ENCODE results near the gene SEMA6B.
"Not testable (repeated sequence)": the region's sequence is repeated elsewhere in the genome, so short reads cannot be mapped to it uniquely, and the experiment has no call there.

Gene SEMA6B

DNA sequence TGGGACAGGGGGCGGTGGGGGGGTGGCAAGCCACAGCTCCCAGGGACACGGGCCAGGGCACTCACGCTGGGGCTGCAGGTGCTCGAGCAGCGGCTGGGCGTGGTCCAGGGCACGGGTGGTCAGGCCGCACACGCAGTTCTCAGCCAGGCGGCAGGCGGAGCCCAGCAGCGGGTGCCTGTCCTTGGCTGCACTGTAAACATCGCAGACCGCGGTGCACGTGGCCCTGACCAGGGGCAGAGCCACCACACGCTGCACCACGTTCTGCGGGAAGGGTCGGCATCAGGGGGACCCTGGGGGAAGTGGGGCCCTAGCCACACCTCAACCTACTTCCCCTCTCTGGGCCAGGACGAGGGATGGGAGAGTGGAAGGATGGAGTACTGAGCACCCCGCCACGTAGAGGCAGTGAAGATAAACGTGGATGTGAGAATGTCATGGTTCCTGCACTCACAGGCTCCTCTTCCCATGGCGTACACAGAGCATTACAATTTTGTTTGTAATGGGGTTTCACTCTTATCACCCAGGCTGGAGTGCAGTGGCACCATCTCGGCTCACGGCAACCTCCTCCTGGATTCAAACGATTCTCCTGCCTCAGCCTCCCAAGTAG lies 27.8 kb downstream of the SEMA6B start:
- Histone ChIP-seq H2AFZ (ENCODE audit: low read depth, low read length) (no peak overlapping the region), H2BK15ac (ENCODE audit: low read depth, poor library complexity, severe bottlenecking) (no peak overlapping the region), H3K4me3 (ENCODE audit: insufficient read depth in 1 of 2, low read depth in 1 of 2, low read length in 2 of 2) (peak overlapping the region in 1 of 2 experiments; percentile 20), H3K4me2 (ENCODE audit: low read length, poor library complexity, severe bottlenecking) (no peak overlapping the region), H3K9ac (ENCODE audit: low read length) (no peak overlapping the region), H3K79me1 (replicated peaks; ENCODE audit: low read length, poor library complexity, severe bottlenecking) (no peaks in the 10 kb centered on the region), H4K91ac (ENCODE audit: low read length) (peak overlapping the region; percentile 37), H2BK120ac (ENCODE audit: low read depth, low read length) (no peak overlapping the region), H3K4me1 (ENCODE audit: control insufficient read depth, insufficient read depth, low read depth, low read length) (peaks cover 12% of the 10 kb centered on the region), H3K14ac (ENCODE audit: low read length in 2 of 2) (no peak overlapping the region), H3K4ac (ENCODE audit: low read depth in 1 of 2, low read length in 2 of 2) (no peak overlapping the region), H3K23ac (ENCODE audit: low read length in 2 of 2) (no peak overlapping the region), H2AK5ac (ENCODE audit: low read length, severe bottlenecking) (no peak overlapping the region), H3K9me3 (ENCODE audit: control insufficient read depth, low read length) (no peaks in the 10 kb centered on the region), H2BK5ac (ENCODE audit: low read depth, low read length, poor library complexity, severe bottlenecking) (no peak overlapping the region), H3K18ac (ENCODE audit: low read depth in 1 of 2, low read length in 2 of 2) (no peak overlapping the region), H4K8ac (ENCODE audit: low read length) (peak overlapping the region; percentile 62), H3K27ac (ENCODE audit: low read length, poor library complexity, severe bottlenecking) (no peak overlapping the region), H2BK12ac (ENCODE audit: low read length in 2 of 2) (no peak overlapping the region), H3K27me3 (ENCODE audit: control insufficient read depth in 1 of 2, insufficient read depth in 1 of 2, low read length in 2 of 2) (peaks cover 41 to 64% of the 10 kb centered on the region in 2 experiments), H3K36me3 (ENCODE audit: control insufficient read depth in 1 of 2, insufficient read depth in 2 of 2, low read depth in 1 of 2, low read length in 2 of 2) (no peaks in the 10 kb centered on the region)
- no peak for DNase-seq
- WGBS: 71% methylated on average over 20 of the region's 28 CpGs

DNA sequence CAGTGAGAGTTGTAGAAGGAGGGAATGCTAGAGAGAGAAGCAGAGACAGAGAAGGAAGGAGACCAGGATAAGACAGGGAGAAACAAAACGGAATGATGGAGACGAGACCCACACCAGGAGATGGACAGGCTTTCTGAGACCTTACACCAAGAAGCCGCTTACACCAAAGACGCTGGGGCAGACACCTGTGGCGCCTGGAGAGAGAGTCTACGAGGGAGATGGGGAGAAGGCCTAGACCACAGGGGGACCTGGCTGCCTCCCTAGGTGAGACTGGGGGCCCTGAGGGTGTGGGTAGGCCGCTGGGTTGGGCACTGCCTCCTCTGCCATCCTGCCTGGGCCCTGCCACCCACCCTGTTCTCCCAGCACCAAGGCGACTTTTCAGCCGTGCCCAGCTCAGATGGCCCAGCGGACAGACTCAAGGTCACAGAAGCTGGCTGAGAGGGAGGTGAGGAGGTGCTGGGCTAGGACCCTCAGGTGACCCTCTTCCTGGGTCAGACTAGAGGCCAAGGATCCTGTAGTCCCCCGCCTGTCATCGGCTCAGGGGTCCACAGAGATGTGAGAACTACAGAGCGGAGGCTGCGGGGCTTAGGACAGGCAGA lies 29.5 kb downstream of the SEMA6B start:
- Histone ChIP-seq H2BK120ac (ENCODE audit: low read depth, low read length) (no peak overlapping the region), H2BK15ac (ENCODE audit: low read depth, poor library complexity, severe bottlenecking) (no peak overlapping the region), H4K8ac (ENCODE audit: low read length) (no peak overlapping the region), H3K4me1 (ENCODE audit: control insufficient read depth, insufficient read depth, low read depth, low read length) (peaks cover 7% of the 10 kb centered on the region), H3K4ac (ENCODE audit: low read depth in 1 of 2, low read length in 2 of 2) (no peak overlapping the region), H2BK12ac (ENCODE audit: low read length in 2 of 2) (no peak overlapping the region), H3K27me3 (ENCODE audit: control insufficient read depth in 1 of 2, insufficient read depth in 1 of 2, low read length in 2 of 2) (peaks cover 31 to 48% of the 10 kb centered on the region in 2 experiments), H3K4me2 (ENCODE audit: low read length, poor library complexity, severe bottlenecking) (no peak overlapping the region), H3K14ac (ENCODE audit: low read length in 2 of 2) (no peak overlapping the region), H4K91ac (ENCODE audit: low read length) (peak overlapping the region; percentile 22), H3K27ac (ENCODE audit: low read length, poor library complexity, severe bottlenecking) (no peak overlapping the region), H2AFZ (ENCODE audit: low read depth, low read length) (no peak overlapping the region), H2BK5ac (ENCODE audit: low read depth, low read length, poor library complexity, severe bottlenecking) (no peak overlapping the region), H3K36me3 (ENCODE audit: control insufficient read depth in 1 of 2, insufficient read depth in 2 of 2, low read depth in 1 of 2, low read length in 2 of 2) (no peaks in the 10 kb centered on the region), H3K79me1 (replicated peaks; ENCODE audit: low read length, poor library complexity, severe bottlenecking) (no peaks in the 10 kb centered on the region), H2AK5ac (ENCODE audit: low read length, severe bottlenecking) (no peak overlapping the region), H3K18ac (ENCODE audit: low read depth in 1 of 2, low read length in 2 of 2) (no peak overlapping the region), H3K9me3 (ENCODE audit: control insufficient read depth, low read length) (no peaks in the 10 kb centered on the region), H3K9ac (ENCODE audit: low read length) (no peak overlapping the region), H3K23ac (ENCODE audit: low read length in 2 of 2) (no peak overlapping the region), H3K4me3 (ENCODE audit: insufficient read depth in 1 of 2, low read depth in 1 of 2, low read length in 2 of 2) (no peak overlapping the region)
- 76% methylated on average over 14 of the region's 14 CpGs for WGBS
- DNase-seq: no peak

DNA sequence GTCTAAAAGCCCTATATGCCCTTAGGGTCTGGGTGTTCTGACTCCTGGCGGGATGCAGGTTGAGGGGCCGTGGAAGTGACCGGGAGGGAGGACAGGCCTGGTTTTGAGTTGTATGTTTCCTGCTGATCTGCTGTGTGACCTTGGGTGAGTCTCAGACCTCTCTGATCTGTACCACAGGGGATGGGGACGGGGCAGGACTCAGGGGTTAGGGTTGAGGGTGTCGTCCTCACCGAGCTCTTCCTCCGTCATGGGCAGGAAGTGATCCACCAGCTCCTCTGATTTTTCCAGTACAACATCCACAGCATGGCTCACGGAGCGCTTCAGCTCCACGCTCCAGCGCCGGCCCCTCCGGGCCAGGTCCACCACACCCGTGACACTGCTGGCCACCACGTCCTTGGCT lies 30.6 kb downstream of the SEMA6B start:
- H2BK120ac ChIP-seq (ENCODE audit: low read depth, low read length): no peak overlapping the region
- no peak overlapping the region for H3K4me3 ChIP-seq (ENCODE audit: insufficient read depth in 1 of 2, low read depth in 1 of 2, low read length in 2 of 2)
- no peak overlapping the region for H2BK15ac ChIP-seq (ENCODE audit: low read depth, poor library complexity, severe bottlenecking)
- H2BK12ac ChIP-seq (ENCODE audit: low read length in 2 of 2): no peak overlapping the region
- no peak overlapping the region for H3K14ac ChIP-seq (ENCODE audit: low read length in 2 of 2)
- 91% methylated on average over 15 of the region's 15 CpGs for WGBS
- H3K27ac ChIP-seq (ENCODE audit: low read length, poor library complexity, severe bottlenecking): no peak overlapping the region
- H3K4me1 ChIP-seq (ENCODE audit: control insufficient read depth, insufficient read depth, low read depth, low read length): peaks cover 2% of the 10 kb centered on the region
- H3K79me1 ChIP-seq (replicated peaks; ENCODE audit: low read length, poor library complexity, severe bottlenecking): no peaks in the 10 kb centered on the region
- no peak overlapping the region for H3K9ac ChIP-seq (ENCODE audit: low read length)
- H2BK5ac ChIP-seq (ENCODE audit: low read depth, low read length, poor library complexity, severe bottlenecking): no peak overlapping the region
- no peaks in the 10 kb centered on the region for H3K36me3 ChIP-seq (ENCODE audit: control insufficient read depth in 1 of 2, insufficient read depth in 2 of 2, low read depth in 1 of 2, low read length in 2 of 2)
- no peak overlapping the region for H3K4ac ChIP-seq (ENCODE audit: low read depth in 1 of 2, low read length in 2 of 2)
- H3K9me3 ChIP-seq (ENCODE audit: control insufficient read depth, low read length): no peaks in the 10 kb centered on the region
- H3K27me3 ChIP-seq (ENCODE audit: control insufficient read depth in 1 of 2, insufficient read depth in 1 of 2, low read length in 2 of 2): peaks cover 20 to 37% of the 10 kb centered on the region in 2 experiments
- no peak overlapping the region for H2AK5ac ChIP-seq (ENCODE audit: low read length, severe bottlenecking)
- H3K4me2 ChIP-seq (ENCODE audit: low read length, poor library complexity, severe bottlenecking): no peak overlapping the region
- no peak overlapping the region for H4K8ac ChIP-seq (ENCODE audit: low read length)
- DNase-seq: no peak
- H4K91ac ChIP-seq (ENCODE audit: low read length): no peak overlapping the region
- H3K23ac ChIP-seq (ENCODE audit: low read length in 2 of 2): no peak overlapping the region
- no peak overlapping the region for H2AFZ ChIP-seq (ENCODE audit: low read depth, low read length)
- no peak overlapping the region for H3K18ac ChIP-seq (ENCODE audit: low read depth in 1 of 2, low read length in 2 of 2)

- DNase-seq; H2AFZ ChIP-seq (ENCODE audit: low read depth, low read length); H3K27ac ChIP-seq (ENCODE audit: low read length, poor library complexity, severe bottlenecking); H4K8ac ChIP-seq (ENCODE audit: low read length); H3K18ac ChIP-seq (ENCODE audit: low read depth in 1 of 2, low read length in 2 of 2); H3K4me2 ChIP-seq (ENCODE audit: low read length, poor library complexity, severe bottlenecking); H3K4ac ChIP-seq (ENCODE audit: low read depth in 1 of 2, low read length in 2 of 2); H2BK120ac ChIP-seq (ENCODE audit: low read depth, low read length); H3K23ac ChIP-seq (ENCODE audit: low read length in 2 of 2); H2BK12ac ChIP-seq (ENCODE audit: low read length in 2 of 2); H2BK5ac ChIP-seq (ENCODE audit: low read depth, low read length, poor library complexity, severe bottlenecking); H3K14ac ChIP-seq (ENCODE audit: low read length in 2 of 2); H3K9ac ChIP-seq (ENCODE audit: low read length); H3K79me1 ChIP-seq (replicated peaks; ENCODE audit: low read length, poor library complexity, severe bottlenecking); H2AK5ac ChIP-seq (ENCODE audit: low read length, severe bottlenecking); H4K91ac ChIP-seq (ENCODE audit: low read length); H3K4me3 ChIP-seq (ENCODE audit: insufficient read depth in 1 of 2, low read depth in 1 of 2, low read length in 2 of 2); H3K9me3 ChIP-seq (ENCODE audit: control insufficient read depth, low read length); H3K36me3 ChIP-seq (ENCODE audit: control insufficient read depth in 1 of 2, insufficient read depth in 2 of 2, low read depth in 1 of 2, low read length in 2 of 2); H2BK15ac ChIP-seq (ENCODE audit: low read depth, poor library complexity, severe bottlenecking); H3K4me1 ChIP-seq (ENCODE audit: control insufficient read depth, insufficient read depth, low read depth, low read length): not testable (repeated sequence)
- 97% methylated on average over 8 of the region's 8 CpGs for WGBS
- peaks cover 14 to 27% of the 10 kb centered on the region in 2 experiments for H3K27me3 ChIP-seq (ENCODE audit: control insufficient read depth in 1 of 2, insufficient read depth in 1 of 2, low read length in 2 of 2)
Measured at GRCh38 chr19:4527377-4527776, 32.1 kb downstream of the SEMA6B start.
